ENCODE data around the gene CDC26. TPM values are rescaled to one million over a fixed set of nuclear protein-coding genes. Genes with fewer than 3 reads are reported as not detected.

CDC26 gene
- total RNA-seq, 2 experiments from 2014 or later, result 27.5 to 44.2 TPM

DNA sequence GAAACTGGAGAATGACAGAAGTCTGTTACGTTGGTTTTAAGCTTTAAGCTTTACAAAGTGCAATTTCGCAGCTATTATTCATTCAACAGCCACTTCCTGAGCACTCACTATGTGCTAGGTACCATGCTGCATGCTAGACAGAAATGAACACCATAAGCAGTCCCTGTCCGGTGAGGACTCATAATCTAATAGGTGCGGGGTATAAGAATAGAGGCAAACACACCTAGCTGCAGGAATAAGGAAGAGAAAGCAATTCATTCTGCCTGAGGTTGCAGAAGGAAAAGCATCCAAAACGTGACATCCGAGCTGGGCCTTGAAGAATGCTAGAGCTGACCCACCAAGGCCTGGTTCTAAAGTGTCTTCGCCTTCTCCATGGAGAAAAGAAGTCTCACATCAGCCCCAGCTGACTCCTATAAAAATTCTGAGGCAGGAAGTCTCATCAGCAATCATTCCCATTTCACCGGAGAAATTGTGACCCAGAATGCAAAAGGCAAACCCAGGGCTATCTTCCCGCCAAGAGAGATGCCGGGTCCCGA is 54.8 kb downstream of the CDC26 start:
- intact Hi-C loops (cut with DNase I, micrococcal nuclease), result loop anchor here (1.0 to 10.0 kb wide), 16 partner anchors 55 to 1590 kb away; partner anchors contain the start of genes ALAD (in 2 of the 2), C9orf43 (in 2 of the 2), CDC26 (in 2 of the 2) and POLE3 (in 2 of the 2)
- ATAC-seq (peak; percentile 27), DNase-seq (peak; percentile 10)
- ChIA-PET POLR2A (interaction anchor here (0.6 to 1.9 kb wide), 5 partner anchors 54 to 1014 kb away, joined by 3 to 9 read pairs (median 4); partner anchors contain the start of genes C9orf43, CDC26, POLE3 and SLC31A2), CTCF (interaction anchor here (0.7 to 4.8 kb wide), 12 partner anchors 8 to 841 kb away, joined by 3 to 43 read pairs (median 4); partner anchors contain the start of genes C9orf43, CDC26, POLE3 and PRPF4)
- no peaks in the 10 kb centered on the region for H3K27me3 Mint-ChIP-seq
- peaks cover 7% of the 10 kb centered on the region for H3K36me3 Mint-ChIP-seq (ENCODE audit: low read depth)
- H3K4me3 Mint-ChIP-seq, result peak overlapping the region; percentile 89
- no peaks in the 10 kb centered on the region for H3K9me3 Mint-ChIP-seq (ENCODE audit: low read depth)
- peak overlapping the region; percentile 93 for H3K27ac Mint-ChIP-seq
- H3K4me1 Mint-ChIP-seq, result peaks cover 46% of the 10 kb centered on the region

DNA sequence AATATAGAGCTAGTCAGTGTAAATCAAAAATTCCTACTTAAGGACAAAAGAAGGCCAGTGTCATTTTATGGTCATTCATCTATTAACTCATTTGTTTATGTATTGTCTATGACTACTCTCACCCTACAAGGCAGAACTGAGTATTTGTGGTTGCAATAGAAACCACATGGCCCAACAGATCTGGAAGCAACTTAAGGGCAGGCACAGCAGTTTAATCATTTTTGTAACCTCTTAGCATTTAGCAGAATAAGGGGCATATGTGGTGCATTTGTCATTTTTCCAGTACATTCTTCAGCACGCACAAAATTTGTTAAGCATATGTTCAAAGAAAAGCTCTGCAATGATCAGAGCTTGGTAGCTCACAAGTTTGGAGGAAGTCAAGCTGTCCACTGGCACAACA is 55.4 kb downstream of the CDC26 start:
- peaks cover 49% of the 10 kb centered on the region for H3K4me1 Mint-ChIP-seq
- H3K9me3 Mint-ChIP-seq (ENCODE audit: low read depth), result no peaks in the 10 kb centered on the region
- ChIA-PET CTCF (interaction anchor here (0.7 to 4.8 kb wide), 8 partner anchors 9 to 841 kb away, joined by 3 to 43 read pairs (median 3); partner anchors contain the start of genes CDC26 and PRPF4), POLR2A (interaction anchor here (0.6 to 1.9 kb wide), 2 partner anchors 191 to 1015 kb away, joined by 4 to 9 read pairs; partner anchors contain the start of genes C9orf43 and POLE3)
- ATAC-seq, result peak; percentile 43
- no peaks in the 10 kb centered on the region for H3K27me3 Mint-ChIP-seq
- H3K27ac Mint-ChIP-seq, result peak overlapping the region; percentile 93
- intact Hi-C loops (cut with DNase I, micrococcal nuclease), result loop anchor here (2.0 to 10.0 kb wide), 10 partner anchors 69 to 1589 kb away; partner anchors contain the start of genes C9orf43 (in 1 of the 2), DNAJC25 (in 1 of the 2), KIAA1958 (in 1 of the 2) and POLE3 (in 1 of the 2)
- peaks cover 6% of the 10 kb centered on the region for H3K36me3 Mint-ChIP-seq (ENCODE audit: low read depth)
- DNase-seq, result peak; percentile 57
- H3K4me3 Mint-ChIP-seq, result peak overlapping the region; percentile 89

DNA sequence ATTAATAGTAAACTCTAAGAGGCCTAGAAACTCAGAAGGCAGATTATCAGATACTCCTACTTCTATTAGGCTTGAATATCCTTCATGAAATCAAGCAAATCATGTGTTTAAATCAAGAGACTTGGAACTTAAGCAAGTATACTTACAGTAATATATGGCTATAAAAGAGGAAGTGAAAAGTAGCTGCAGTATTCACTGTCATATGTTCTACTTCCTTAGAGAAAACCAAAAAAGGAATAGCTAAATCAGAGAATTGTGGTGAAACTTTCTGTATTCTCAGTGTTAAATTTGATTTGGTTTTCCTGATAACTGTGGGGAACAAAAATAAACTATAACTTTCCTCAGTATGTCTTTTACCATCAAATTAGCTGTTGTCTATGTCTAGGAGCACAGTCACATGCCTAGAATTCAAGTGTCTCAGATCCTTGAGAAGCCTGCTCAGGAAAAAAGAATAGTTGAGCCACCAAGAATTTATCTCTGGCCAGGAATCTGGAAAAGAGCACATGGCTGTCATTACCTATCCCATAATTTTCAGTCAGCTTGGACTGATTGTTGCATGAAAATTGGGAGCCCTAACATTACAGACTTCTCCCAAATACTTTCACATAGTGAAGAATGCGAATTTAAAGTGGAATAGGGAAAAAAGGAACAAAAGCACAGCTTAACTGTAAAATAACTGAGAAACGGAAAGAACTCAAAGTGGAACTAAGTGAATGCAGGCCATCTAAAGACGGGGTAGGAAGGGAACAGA is 56.0 kb downstream of the CDC26 start:
- H3K4me3 Mint-ChIP-seq, result peak overlapping the region; percentile 89
- peaks cover 4% of the 10 kb centered on the region for H3K36me3 Mint-ChIP-seq (ENCODE audit: low read depth)
- H3K27ac Mint-ChIP-seq, result peak overlapping the region; percentile 93
- CTCF ChIA-PET, result interaction anchor here (0.7 to 4.8 kb wide), 7 partner anchors 9 to 107 kb away, joined by 3 to 43 read pairs (median 3); partner anchors contain the start of genes CDC26 and PRPF4
- POLR2A ChIA-PET, result no interaction called here
- no peak for ATAC-seq
- H3K9me3 Mint-ChIP-seq (ENCODE audit: low read depth), result no peaks in the 10 kb centered on the region
- H3K27me3 Mint-ChIP-seq, result no peaks in the 10 kb centered on the region
- peaks cover 53% of the 10 kb centered on the region for H3K4me1 Mint-ChIP-seq
- no peak for DNase-seq
- intact Hi-C loops (cut with DNase I, micrococcal nuclease), result no loop called here

Other genes with a start within 250 kb of the CDC26 start
- 1 to 10 TPM; 1.0 to 1.5 TPM for gene ZFP37, start 218.8 kb downstream of the CDC26 start, total RNA-seq
- gene SLC31A2, start 124.6 kb downstream of the CDC26 start, total RNA-seq, result 1 to 10 TPM; 2.7 to 3.2 TPM
- 10 to 100 TPM; 34.0 to 44.2 TPM for gene FKBP15, start 54.3 kb downstream of the CDC26 start, total RNA-seq
- gene SLC31A1, start 54.0 kb downstream of the CDC26 start, total RNA-seq, result 10 to 100 TPM; 14.8 to 18.2 TPM
- gene PRPF4, start 86 bp upstream of the CDC26 start, total RNA-seq, result 10 to 100 TPM; 51.5 to 53.1 TPM
- under 1 TPM; 0.37 to 0.64 TPM for gene RNF183, start 27.8 kb upstream of the CDC26 start, total RNA-seq
- gene WDR31, start 64.7 kb upstream of the CDC26 start, total RNA-seq, result 1 to 10 TPM; 1.7 to 2.1 TPM
- 1 to 10 TPM; 5.7 to 6.6 TPM for gene BSPRY, start 74.0 kb upstream of the CDC26 start, total RNA-seq
- gene HDHD3, start 101.4 kb upstream of the CDC26 start, total RNA-seq, result 10 to 100 TPM; 12.7 to 16.5 TPM
- 10 to 100 TPM; 20.2 to 30.1 TPM for gene ALAD, start 125.7 kb upstream of the CDC26 start, total RNA-seq
- gene POLE3, start 135.1 kb upstream of the CDC26 start, total RNA-seq, result 10 to 100 TPM; 53.3 to 57.4 TPM
- 1 to 10 TPM in 1 of 2 experiments, under 1 TPM in 1; 0.91 to 1.1 TPM for gene C9orf43, start 135.2 kb upstream of the CDC26 start, total RNA-seq
- gene RGS3, start 188.2 kb upstream of the CDC26 start, total RNA-seq, result 10 to 100 TPM; 55.9 to 62.2 TPM